SK-N-MC (cell line): ENCODE data around the gene AP4S1.

Experiments
- EZH2 ChIP-seq: fragments of 200-600 bp; sonication (generic); IDR thresholded peaks from one replicate; pipeline ENCODE4 v1.6.1; 2017; ENCODE audit warnings: antibody characterized with exemption
- FOXP2 ChIP-seq: optimal IDR thresholded peaks from 2 replicates; pipeline ENCODE3; 2011; ENCODE audit warnings: mild to moderate bottlenecking, moderate library complexity; ENCODE audit not compliant: insufficient read depth; ENCODE audit errors: extremely low read length, control extremely low read depth
- POLR2AphosphoS5 ChIP-seq: IDR thresholded peaks from 2 replicates; pipeline ENCODE4 v1.6.1; 2012; ENCODE audit warnings: mild to moderate bottlenecking, low read depth, low read length, borderline replicate concordance

DNA sequence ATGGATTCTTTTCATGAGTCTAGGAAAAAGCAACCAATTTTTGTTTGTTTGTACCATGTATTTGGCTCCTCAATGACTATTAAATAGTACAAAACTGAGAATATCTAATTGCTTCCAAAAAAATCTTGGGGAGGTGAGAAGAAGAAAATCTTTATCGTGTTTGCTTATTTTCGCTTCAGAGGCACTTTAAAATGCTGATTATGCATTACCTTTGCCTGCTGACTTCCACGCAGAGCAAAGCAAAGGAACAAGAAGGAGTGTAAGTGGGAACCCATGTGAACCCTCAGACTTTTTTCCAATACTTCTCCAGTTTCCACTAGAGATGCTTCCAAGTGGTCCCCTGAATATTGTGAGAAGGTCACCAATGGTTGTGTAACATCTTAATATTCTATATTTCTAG lies 43.9 kb downstream of the AP4S1 start:
- no peak for TF ChIP-seq EZH2
- TF ChIP-seq POLR2AphosphoS5, result no peak
- no peak for TF ChIP-seq FOXP2
